MCF 10A (cell line): Measurements from ENCODE around the gene DDX10. TPM values are rescaled to one million over a fixed set of nuclear protein-coding genes. Genes with fewer than 3 reads are reported as not detected.

ENCODE experiments used
- BruUV-seq: library from RNA; stranded (reverse); fragments of 400-500 nt; replicated peaks from 2 replicates; lab custom pipeline; 2021; lab: Mats Ljungman, UMichigan
- CTCF ChIA-PET: fragments of 300-600 bp; sonication (Branson Sonifier 250); formaldehyde crosslinking; extraction: SDS; loops from one replicate; lab custom pipeline; 2021; ENCODE audit warnings: antibody characterized with exemption, inconsistent platforms; lab: Yijun Ruan, JAX
- POLR2A ChIA-PET: fragments of 300-600, 350-650 bp; sonication (Branson Sonifier 250); formaldehyde crosslinking; extraction: SDS; loops from one replicate; lab custom pipeline; 2020; ENCODE audit warnings: antibody characterized with exemption, inconsistent platforms; lab: Yijun Ruan, JAX
- DNase-seq: peaks from one replicate; pipeline ENCODE4 v3.0.0-alpha.2; 2018; ENCODE audit not compliant: unreplicated experiment
- H3K27ac Mint-ChIP-seq: one replicate; pipeline ENCODE4 v1.8.0; 2022; ENCODE audit warnings: mild to moderate bottlenecking, low read depth, mixed read lengths; ENCODE audit not compliant: unreplicated experiment
- H3K27me3 Mint-ChIP-seq: one replicate; pipeline ENCODE4 v1.8.0; 2022; ENCODE audit warnings: mixed read lengths; ENCODE audit not compliant: insufficient read depth, unreplicated experiment
- H3K36me3 Mint-ChIP-seq: one replicate; pipeline ENCODE4 v1.8.0; 2022; ENCODE audit warnings: mild to moderate bottlenecking, moderate library complexity, mixed read lengths; ENCODE audit not compliant: insufficient read depth, unreplicated experiment
- H3K4me1 Mint-ChIP-seq: one replicate; pipeline ENCODE4 v1.8.0; 2022; ENCODE audit warnings: mixed read lengths; ENCODE audit not compliant: insufficient read depth, unreplicated experiment
- H3K4me3 Mint-ChIP-seq: one replicate; pipeline ENCODE4 v1.8.0; 2022; ENCODE audit warnings: mild to moderate bottlenecking, moderate library complexity, mixed read lengths; ENCODE audit not compliant: unreplicated experiment
- H3K9me3 Mint-ChIP-seq: one replicate; pipeline ENCODE4 v1.8.0; 2022; ENCODE audit warnings: mixed read lengths; ENCODE audit not compliant: unreplicated experiment
- CTCF ChIP-seq: fragments of 200-600 bp; IDR thresholded peaks from one replicate; pipeline ENCODE4 v1.8.0; 2022; ENCODE audit warnings: antibody characterized with exemption, mild to moderate bottlenecking; ENCODE audit not compliant: unreplicated experiment
- intact Hi-C: fragments of 100-400 bp; cut with micrococcal nuclease; formaldehyde crosslinking; loops from 2 replicates; pipeline ENCODE4 v1.14.1; 2022
- total RNA-seq: library from RNA; stranded (reverse); gene quantifications from 2 replicates; pipeline ENCODE4 v1.2.3, GENCODE V29; 2022

The DDX10 gene
- total RNA-seq, 1 experiment from 2014 or later = 113 TPM

- Mint-ChIP-seq H3K4me1 (peaks cover 9% of the 10 kb centered on the region), H3K9me3 (no peaks in the 10 kb centered on the region), H3K4me3 (no peak overlapping the region), H3K36me3 (no peaks in the 10 kb centered on the region), H3K27ac (no peak overlapping the region), H3K27me3 (no peaks in the 10 kb centered on the region)
- intact Hi-C loops = no loop called here
- no peak for DNase-seq
- TF ChIP-seq CTCF = no peak
- no TSS peak for BruUV-seq
- ChIA-PET POLR2A (interaction anchor here (0.7 kb wide), 1 partner anchor 35 kb away, joined by 4 read pairs; no protein-coding TSS in a partner anchor), CTCF (interaction anchor here (0.5 to 0.6 kb wide), 2 partner anchors 1212 to 1462 kb away, joined by 3 read pairs; no protein-coding TSS in a partner anchor)
These were observed 320.5 kb downstream of the DDX10 start for GRCh38 chr11:108985236-108985944.

- no TSS peak for BruUV-seq
- ChIA-PET CTCF (interaction anchor here (0.6 kb wide), 1 partner anchor 10 kb away, joined by 3 read pairs; no protein-coding TSS in a partner anchor), POLR2A (interaction anchor here (0.7 kb wide), 1 partner anchor 34 kb away, joined by 4 read pairs; no protein-coding TSS in a partner anchor)
- Mint-ChIP-seq H3K27ac (no peak overlapping the region), H3K27me3 (no peaks in the 10 kb centered on the region), H3K36me3 (no peaks in the 10 kb centered on the region), H3K4me1 (peaks cover 9% of the 10 kb centered on the region), H3K4me3 (no peak overlapping the region), H3K9me3 (no peaks in the 10 kb centered on the region)
- intact Hi-C loops = no loop called here
- TF ChIP-seq CTCF = no peak
- DNase-seq = peak; percentile 18
These were observed 321.0 kb downstream of the DDX10 start for GRCh38 chr11:108985945-108986279.

Other genes with a start within 250 kb of the DDX10 start
- gene C11orf65, start 197.5 kb upstream of the DDX10 start, total RNA-seq = 1.4 and 1.5 TPM in 2 replicates
- gene POGLUT3, start 166.7 kb upstream of the DDX10 start, total RNA-seq = 0.79 and 1.1 TPM in 2 replicates
- gene EXPH5, start 71.3 kb upstream of the DDX10 start, total RNA-seq = 9.2 and 17.9 TPM in 2 replicates